ENCODE results near the gene NUTM2F.
"Not testable (repeated sequence)": the region's sequence is repeated elsewhere in the genome, so short reads cannot be mapped to it uniquely, and the experiment has no call there.

NUTM2F gene

GRCh38 chr9:94322342-94322940, 6.0 kb downstream of the NUTM2F start:
- DNase-seq (ENCODE audit: low read depth); H3K4me3 ChIP-seq (ENCODE audit: control insufficient read depth, low read depth, low read length): not testable (repeated sequence)

DNA sequence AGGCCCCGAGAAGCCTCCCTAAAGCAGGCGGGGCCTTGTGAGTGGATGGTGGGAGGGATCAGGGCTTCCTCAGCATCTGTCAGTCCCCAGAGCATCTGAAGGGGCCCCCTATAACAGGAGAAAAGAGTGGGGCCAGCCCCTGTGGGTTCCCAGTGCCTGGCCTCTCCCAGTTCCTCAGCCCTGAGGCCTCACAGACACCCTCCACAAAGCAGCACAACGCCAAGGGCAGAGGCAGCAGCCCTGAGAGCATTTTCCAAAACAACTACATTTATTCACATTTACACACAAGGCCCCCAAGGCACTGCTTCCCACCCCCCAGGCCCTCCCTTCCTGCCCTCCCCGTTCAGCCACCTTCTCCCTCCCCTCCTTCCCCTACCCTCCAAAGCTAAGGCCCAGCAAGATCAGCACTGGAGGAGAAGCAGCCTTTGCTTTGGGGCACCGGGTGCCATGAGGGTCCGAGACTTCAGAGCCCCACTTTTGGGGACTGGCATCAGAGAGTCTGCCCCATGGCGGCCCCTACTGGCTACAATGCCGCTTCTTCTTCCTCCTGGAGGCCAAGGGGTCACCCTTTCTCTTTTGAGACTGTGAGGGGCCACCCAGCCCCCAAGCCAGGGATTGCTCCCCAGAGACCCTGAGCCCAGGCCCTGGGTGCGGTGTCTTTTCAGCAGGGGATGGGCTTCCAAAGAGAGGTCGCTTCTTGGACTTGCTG, 10.3 kb downstream of the NUTM2F start:
- not testable (repeated sequence) for H3K4me3 ChIP-seq (ENCODE audit: control insufficient read depth, low read depth, low read length); DNase-seq (ENCODE audit: low read depth)

GRCh38 chr9:94316236-94316635, 12.2 kb downstream of the NUTM2F start:
- DNase-seq (ENCODE audit: low read depth) = not testable (repeated sequence)

DNA sequence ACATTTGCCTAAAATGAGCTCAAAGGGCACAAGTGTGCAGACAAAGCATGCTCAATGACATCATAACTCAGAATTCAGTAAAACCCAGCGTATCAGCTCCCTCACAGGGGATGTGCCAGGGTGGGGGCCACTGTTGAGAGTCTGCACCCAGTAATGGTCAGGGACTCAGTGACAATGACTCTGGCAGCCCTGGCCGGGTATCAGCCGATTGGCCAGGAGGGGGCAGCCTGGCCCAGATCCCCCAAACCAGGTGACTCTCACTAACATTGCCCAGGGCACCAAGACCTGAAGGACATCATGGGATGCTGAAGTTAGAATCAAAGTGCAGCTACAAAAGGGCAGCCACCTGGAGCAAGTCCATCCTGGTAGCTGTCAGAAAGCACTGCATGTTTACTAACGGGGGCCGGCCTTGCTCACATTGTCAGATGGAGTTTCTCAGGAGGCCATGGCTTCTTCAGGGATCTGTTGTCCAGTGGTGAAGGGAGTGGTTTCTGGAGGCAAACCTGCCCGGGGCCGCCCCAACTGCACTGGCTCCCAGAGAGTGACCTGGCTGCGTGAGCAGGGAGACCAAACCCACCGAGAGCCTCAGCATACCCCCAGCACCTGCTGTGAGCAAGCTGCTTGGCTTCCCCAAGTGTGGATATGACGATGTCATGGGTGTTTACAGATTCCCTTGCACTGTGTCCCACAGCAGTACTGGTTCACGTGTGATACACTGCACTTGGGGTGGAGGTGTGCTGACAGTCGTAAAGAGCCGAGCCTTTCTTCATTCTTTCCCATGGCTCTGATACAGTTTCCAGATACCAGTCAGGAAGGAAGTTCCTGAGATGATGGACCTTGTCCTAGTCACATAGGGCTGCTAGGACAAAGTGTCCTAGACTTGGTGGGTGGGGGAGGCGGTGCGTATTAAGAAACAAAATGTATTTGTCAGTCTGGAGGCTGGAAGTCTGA, 13.1 kb downstream of the NUTM2F start:
- not testable (repeated sequence) for DNase-seq (ENCODE audit: low read depth)

More at GRCh38 chr9:94316236-94316635, 12.2 kb downstream of the NUTM2F start:
- not testable (repeated sequence) for H3K4me3 ChIP-seq (ENCODE audit: control insufficient read depth, low read depth, low read length)

GRCh38 chr9:94303321-94303720, 25.1 kb downstream of the NUTM2F start:
- DNase-seq (ENCODE audit: low read depth) = no peak
- H3K4me3 ChIP-seq (ENCODE audit: control insufficient read depth, low read depth, low read length) = no peak overlapping the region
- TF ChIP-seq CTCF (conservative IDR thresholded peaks at IDR 0.05; ENCODE audit: control insufficient read depth, insufficient read depth, low read depth, low read length) = no peak

More for the DNA sequence above, 13.1 kb downstream of the NUTM2F start:
- H3K4me3 ChIP-seq (ENCODE audit: control insufficient read depth, low read depth, low read length) = not testable (repeated sequence)

- H3K4me3 ChIP-seq (ENCODE audit: control insufficient read depth, low read depth, low read length) = no peak overlapping the region
- TF ChIP-seq CTCF (conservative IDR thresholded peaks at IDR 0.05; ENCODE audit: control insufficient read depth, insufficient read depth, low read depth, low read length) = no peak
- no peak for DNase-seq (ENCODE audit: low read depth)
These were observed 26.0 kb downstream of the NUTM2F start for GRCh38 chr9:94302426-94302825.

DNA sequence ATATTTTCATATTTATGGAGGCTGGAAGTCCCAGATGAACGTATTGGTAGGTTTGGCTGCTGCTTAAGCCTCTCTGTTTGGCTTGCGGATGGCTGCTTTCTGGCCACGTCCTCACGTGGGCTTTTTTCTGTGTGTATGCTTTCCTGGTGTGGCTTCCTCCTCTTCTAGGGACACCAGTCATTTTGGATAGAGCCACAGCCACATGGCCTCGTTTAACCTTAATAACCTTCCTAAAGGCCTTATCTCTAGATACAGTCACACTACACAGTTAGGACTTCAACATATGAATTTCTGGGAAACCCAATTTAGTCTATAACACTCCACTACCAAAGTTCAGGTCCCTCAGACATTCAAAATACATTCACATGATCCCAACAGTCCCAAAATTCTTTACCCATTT, 26.9 kb downstream of the NUTM2F start:
- TF ChIP-seq CTCF (conservative IDR thresholded peaks at IDR 0.05; ENCODE audit: control insufficient read depth, insufficient read depth, low read depth, low read length) = no peak
- no peak overlapping the region for H3K4me3 ChIP-seq (ENCODE audit: control insufficient read depth, low read depth, low read length)
- DNase-seq (ENCODE audit: low read depth) = no peak

- DNase-seq (ENCODE audit: low read depth) = no peak
- H3K4me3 ChIP-seq (ENCODE audit: control insufficient read depth, low read depth, low read length) = no peak overlapping the region
These were observed 27.8 kb downstream of the NUTM2F start for GRCh38 chr9:94300470-94301301.

More at GRCh38 chr9:94300470-94301301, 27.8 kb downstream of the NUTM2F start:
- TF ChIP-seq CTCF (conservative IDR thresholded peaks at IDR 0.05; ENCODE audit: control insufficient read depth, insufficient read depth, low read depth, low read length) = no peak

Data from fibroblast of mammary gland (primary cell).